NCI-H1436 (cell line): ENCODE results near the gene MFN2.
"Not testable (repeated sequence)": the region's sequence is repeated elsewhere in the genome, so short reads cannot be mapped to it uniquely, and the experiment has no call there.

Source experiments
- DNase-seq: peaks from one replicate; lab custom pipeline; 2025; lab: John Stamatoyannopoulos, UW

The MFN2 gene

DNA sequence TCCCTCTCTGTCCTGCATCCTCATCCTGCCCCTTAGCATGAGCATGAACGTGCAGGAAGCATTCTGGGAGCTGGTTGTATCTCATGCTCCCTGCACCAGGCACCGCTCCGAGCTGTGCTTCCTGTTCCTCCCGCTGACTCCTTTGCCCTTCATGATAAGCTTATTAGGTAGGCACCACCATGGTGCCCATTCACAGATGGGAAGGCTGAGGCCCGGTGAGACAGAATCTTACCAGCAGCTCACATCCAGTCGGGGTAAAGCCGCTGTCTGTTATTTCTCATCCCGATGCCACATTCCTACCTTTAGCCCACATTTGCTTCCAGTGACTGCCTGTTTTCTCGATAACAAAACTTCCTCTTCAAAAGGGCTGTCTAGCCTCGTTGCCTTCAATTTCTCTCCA, 46.3 kb downstream of the MFN2 start:
- DNase-seq = no peak

DNA sequence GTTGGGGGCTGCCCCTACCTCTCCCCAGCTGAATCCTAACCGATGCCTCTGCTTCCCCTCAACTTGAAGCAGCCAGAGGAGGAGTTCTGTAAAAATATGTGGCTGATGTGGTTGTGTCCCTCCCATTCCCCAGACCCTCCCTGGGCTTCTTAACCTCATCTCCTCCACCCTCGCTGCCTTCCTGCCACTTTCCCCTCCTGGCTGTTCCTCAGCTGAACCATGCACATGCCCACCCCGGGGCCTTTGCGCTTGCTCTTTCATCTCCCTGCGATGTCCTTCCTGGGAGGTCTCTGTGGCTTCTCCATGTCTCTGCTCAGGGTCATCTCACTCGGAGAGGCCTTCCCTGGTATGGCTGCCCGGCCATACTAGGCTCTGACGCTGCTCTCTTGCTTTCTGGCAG, 48.0 kb downstream of the MFN2 start:
- no peak for DNase-seq

DNA sequence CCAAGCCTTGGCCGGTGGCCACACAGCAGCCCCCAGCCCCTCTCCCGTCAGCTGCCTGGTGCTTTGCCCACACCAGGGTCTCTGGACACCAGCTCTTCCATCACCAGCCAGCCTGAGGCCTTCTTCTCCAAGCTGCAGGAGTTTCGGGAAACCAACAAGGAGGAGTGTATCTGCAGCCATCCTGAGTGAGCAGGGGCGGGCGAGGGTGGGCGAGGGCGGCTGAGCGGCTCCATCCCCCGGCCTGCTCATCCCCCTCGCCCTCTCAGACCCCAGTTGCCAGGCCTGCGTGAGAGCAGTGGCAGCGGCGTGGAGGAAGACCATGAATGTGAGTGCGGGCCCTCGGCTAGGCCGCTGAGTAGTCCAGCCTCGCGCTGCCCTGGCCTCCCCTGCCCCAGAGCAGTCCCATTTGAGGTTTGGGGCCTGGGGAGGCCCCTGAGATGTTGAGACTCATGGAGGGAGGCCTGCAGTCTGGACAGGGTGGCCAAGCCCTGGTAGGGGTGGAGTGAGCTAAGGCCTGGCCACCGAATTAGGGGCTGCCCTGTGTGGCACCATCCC, 48.8 kb downstream of the MFN2 start:
- no peak for DNase-seq

- no peak for DNase-seq
Observed at GRCh38 chr1:12029720-12030339, 49.6 kb downstream of the MFN2 start.

DNA sequence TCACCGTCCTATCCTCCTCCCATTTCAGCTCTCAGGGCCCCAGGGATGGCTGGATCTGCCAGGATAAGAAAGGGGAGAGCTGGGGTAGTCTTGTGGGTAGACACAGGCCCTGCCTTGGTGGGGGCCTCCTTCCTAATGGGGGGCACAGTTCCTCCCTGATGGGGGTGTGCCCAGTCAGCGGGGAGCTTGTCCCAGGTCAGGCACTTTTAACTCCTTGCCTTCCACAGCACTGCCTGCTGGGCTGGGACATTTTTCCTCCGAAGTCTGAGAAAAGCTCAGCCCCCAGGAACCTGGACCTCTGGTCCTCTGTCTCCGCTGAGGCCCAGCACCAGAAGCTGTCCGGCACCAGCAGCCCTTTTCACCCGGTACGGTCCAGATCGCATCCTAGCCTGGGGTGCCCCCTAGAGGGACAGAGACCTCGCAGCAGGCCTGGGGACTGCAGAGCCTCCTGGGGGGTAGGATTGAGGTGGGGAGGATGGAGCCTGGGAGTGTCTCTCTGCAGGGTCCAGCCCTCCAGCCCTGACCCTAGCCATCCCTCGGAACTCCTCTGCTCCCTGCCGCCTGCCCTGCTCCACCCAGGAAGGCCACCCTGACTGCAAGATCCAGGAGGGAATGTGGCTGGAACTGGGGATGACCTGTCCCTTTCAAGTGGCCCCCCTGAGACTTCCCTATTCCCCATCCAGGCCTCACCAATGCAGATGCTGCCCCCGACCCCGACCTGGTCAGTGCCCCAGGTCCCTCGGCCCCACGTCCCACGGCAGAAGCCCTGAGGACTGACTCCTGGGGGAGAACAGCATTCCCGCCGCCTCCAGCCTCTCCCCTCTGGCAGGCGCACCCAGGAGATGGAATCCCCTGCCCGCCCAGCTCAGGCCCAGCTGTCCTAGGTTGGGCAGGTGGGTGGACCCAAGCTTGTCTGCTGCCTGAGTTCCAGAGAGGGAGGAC, 51.1 kb downstream of the MFN2 start:
- DNase-seq = no peak

GRCh38 chr1:12032161-12032621, 51.9 kb downstream of the MFN2 start:
- DNase-seq = no peak

DNA sequence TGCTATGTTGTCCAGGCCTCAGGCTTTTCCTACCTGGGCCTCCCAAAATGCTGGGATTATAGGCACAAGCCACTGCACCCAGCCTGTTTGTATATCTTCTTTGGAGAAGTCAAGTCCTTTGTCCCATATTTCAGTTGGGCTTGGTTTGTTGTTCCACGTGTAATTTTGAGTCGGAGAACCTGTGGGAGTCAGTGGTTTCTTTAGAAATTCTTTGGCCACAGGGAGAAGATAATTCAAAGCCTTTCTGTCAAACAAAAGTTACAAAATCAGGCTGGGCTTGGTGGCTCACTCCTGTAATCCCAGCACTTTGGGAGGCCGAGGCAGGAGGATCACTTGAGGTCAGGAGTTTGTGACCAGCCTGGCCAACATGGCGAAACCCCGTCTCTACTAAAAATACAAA, 53.2 kb downstream of the MFN2 start:
- DNase-seq = not testable (repeated sequence)

DNA sequence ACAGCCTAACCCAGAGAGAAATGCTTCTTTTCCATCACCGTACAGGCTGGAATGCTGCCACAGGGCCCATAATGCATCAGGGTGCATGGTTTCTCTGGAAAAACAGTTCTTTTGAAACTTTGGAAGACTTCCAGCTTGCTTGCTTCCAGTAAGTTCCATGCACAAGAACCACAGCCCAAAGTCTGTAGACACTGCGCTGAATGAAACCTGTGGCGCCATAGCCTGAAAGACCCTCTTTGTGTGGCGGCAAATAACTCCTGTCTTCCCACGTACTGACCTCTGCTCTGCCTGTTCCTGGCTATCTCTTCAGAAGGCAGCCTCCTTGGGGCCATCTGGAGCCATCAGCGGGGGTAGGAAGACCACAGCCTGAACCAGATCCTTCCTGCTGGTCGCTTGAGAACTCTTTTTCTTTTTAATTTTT, 54.1 kb downstream of the MFN2 start:
- DNase-seq = no peak

- DNase-seq = no peak
Observed at GRCh38 chr1:12035312-12035711, 55.1 kb downstream of the MFN2 start.

- no peak for DNase-seq
Observed at GRCh38 chr1:12037486-12038355, 57.5 kb downstream of the MFN2 start.

GRCh38 chr1:12038356-12039163, 58.3 kb downstream of the MFN2 start:
- no peak for DNase-seq

DNA sequence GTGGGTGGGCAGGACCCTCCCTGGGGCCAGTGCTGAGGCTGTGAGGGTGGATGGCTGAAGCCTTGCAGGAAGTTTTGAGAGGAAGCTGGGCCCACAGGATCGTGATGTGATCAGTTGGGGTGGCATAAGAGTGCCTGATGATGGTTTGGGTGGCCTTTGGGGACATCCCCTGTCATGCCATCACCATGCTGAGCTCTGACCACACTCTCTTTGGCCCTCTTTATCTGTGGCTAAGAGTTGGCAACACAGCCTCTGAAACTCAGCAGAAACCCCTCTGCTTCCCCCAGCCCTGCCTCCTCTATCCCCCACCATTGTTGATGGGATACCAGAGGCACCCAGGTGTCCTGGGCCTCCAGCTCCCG, 58.9 kb downstream of the MFN2 start:
- no peak for DNase-seq

DNA sequence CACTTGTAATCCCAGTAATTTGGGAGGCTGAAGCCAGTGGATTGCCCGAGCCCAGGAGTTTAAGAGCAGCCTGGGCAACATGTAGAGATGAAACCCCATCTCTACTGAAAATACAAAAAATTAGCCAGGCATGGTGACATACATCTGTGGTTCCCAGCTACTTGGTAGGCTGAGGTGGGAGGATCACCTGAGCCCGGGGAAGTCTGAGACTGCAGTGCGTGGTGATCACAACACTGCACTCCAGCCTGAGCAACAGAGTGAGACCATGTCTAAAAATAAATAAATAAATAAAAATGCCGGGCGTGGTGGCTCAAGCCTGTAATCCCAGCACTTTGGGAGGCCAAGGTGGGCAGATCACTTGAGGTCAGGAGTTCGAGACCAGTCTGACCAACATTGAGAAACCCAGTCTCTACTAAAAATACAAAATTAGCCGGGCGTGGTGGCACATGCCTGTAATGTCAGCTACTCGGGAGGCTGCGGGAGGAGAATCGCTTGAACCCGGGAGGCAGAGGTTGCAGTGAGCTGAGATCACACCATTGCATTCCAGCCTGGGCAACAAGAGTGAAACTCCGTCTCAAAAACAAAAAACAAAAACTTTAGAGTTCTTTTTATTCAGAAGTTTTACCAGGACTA, 59.7 kb downstream of the MFN2 start:
- DNase-seq = not testable (repeated sequence)

GRCh38 chr1:12040457-12041051, 60.3 kb downstream of the MFN2 start:
- DNase-seq = peak; percentile 52

- not testable (repeated sequence) for DNase-seq
Observed at GRCh38 chr1:12044187-12044877, 64.1 kb downstream of the MFN2 start.

DNA sequence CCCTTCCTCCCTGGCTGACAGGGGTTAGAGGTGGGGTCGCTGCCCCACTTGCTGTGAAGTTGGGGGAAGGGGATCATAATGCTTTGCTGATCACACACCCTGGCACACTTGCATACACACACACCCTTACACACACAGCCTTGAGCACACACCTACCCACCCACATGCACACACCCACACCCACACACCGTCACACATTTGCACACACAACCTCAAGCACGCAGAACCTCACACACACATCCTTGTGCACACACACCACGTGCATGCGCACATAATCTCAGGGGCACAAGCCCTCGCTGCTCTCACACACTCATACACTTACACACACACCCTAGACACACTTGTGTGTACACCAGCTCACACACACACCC, 66.5 kb downstream of the MFN2 start:
- no peak for DNase-seq

DNA sequence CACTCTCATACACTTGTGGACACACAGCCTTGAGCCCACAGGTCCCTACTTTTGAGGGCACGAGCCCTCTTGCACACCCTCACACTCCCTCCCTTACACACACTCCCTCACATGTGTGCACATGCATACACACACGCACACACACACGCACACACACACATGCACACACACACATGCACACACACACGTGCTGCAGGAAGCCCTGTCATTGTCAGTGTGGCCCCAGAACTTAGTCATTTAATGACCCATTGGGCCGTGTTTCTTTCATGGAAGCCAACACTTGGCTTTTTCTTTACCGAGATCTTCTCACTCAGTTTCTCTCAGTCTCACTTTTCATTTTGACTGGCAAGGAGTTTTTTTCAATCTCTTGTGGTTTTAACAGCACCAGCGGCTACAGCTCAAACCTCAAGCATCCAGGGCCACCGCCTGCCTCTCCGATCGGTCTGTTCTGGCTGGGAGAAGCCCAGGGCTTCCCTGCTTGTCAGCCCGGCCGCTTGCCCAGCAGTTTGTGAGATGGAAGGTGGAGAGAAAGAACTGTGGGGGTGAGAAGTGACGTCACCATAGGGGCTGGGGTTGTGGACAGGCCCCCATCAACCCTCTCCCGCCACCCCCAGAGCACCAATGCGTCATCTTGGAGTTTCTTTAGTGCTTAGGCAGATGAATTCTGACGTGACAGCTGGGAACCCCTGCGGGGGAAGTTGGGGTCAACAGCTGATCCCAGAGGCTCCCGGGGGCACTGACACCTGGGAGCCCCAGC, 67.1 kb downstream of the MFN2 start:
- DNase-seq = no peak

GRCh38 chr1:12048372-12048771, 68.1 kb downstream of the MFN2 start:
- no peak for DNase-seq

DNA sequence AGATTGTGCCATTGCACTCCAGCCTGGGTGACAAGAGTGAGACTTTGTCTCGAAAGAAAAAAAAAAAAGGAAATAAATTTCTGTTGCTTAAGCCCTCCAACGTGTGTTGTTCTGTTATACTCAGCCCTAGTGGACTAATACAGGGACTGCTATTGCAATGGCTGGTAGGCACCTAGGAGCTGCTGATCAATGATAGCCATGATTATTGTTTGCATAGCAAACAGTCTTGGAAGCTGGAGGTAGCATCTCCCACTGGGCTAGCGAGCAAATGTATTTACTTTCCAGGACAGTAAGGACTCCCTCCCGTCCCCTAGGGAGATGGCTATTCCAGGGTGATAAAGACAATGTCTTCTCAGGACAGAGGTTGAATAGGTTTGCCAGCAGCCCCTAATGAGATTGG, 69.4 kb downstream of the MFN2 start:
- DNase-seq = no peak
